Upper lobe of right lung (tissue), 1 donor: Measurements from ENCODE around the gene ARV1. TPM values are rescaled to one million over a fixed set of nuclear protein-coding genes. Genes with fewer than 3 reads are reported as not detected.
"Not testable (repeated sequence)": the region's sequence is repeated elsewhere in the genome, so short reads cannot be mapped to it uniquely, and the experiment has no call there.

ENCODE experiments used
- ATAC-seq: fragments of 200-7000 bp; cut with Tn5 transposase; one replicate; pipeline ENCODE4 v1.9.1; 2020; ENCODE audit warnings: mild to moderate bottlenecking, moderate library complexity
- DNase-seq: peaks from one replicate; pipeline ENCODE4 v3.0.0-alpha.2; 2020
- H3K27ac ChIP-seq: fragments of 200-600 bp; one replicate; pipeline ENCODE4 v1.8.0; 2022
- H3K27me3 ChIP-seq: fragments of 200-600 bp; one replicate; pipeline ENCODE4 v1.8.0; 2022; ENCODE audit warnings: mild to moderate bottlenecking
- H3K36me3 ChIP-seq: fragments of 200-600 bp; one replicate; pipeline ENCODE4 v1.8.0; 2022
- H3K4me1 ChIP-seq: fragments of 200-600 bp; one replicate; pipeline ENCODE4 v1.8.0; 2022
- H3K4me3 ChIP-seq: fragments of 200-600 bp; one replicate; pipeline ENCODE4 v1.8.0; 2022; ENCODE audit warnings: mild to moderate bottlenecking
- H3K9me3 ChIP-seq: fragments of 200-600 bp; one replicate; pipeline ENCODE4 v1.8.0; 2022
- CTCF ChIP-seq: fragments of 200-600 bp; IDR thresholded peaks from one replicate; pipeline ENCODE4 v1.8.0; 2022; ENCODE audit warnings: antibody characterized with exemption
- intact Hi-C: fragments of 100-400 bp; cut with DNase I; formaldehyde crosslinking; loops from one replicate; pipeline ENCODE4 v1.11.0; 2022
- total RNA-seq: library from RNA; stranded (reverse); fragmentation: NEBNext Ultra II Directional; extraction: Animal tissue kit (Norgen Biotek cat#: 25700); gene quantifications from one replicate; pipeline ENCODE4 v1.2.1, GENCODE V29; 2021
- donor health status: DM: no; HTN: yes; CAD: no; lungs with severe emphysema.

Gene ARV1
- total RNA-seq, 1 donor from 2014 or later: 19.9 TPM

GRCh38 chr1:231040019-231040799 is 61.3 kb downstream of the ARV1 start, which contains the start of gene FAM89A:
TSS of gene FAM89A (minus strand) at chr1:231040254. CDS start at chr1:231040211, 43 bp downstream.
- peak; percentile 83 for ATAC-seq
- peak; percentile 85 for DNase-seq
- no peak for TF ChIP-seq CTCF
- no peaks in the 10 kb centered on the region for H3K9me3 ChIP-seq
- H3K4me3 ChIP-seq: peak within 1 kb of the TSS; percentile 73
- no peaks in the 10 kb centered on the region for H3K27me3 ChIP-seq
- intact Hi-C loops: no loop called here
- H3K27ac ChIP-seq: peak within 1 kb of the TSS; percentile 82
- H3K4me1 ChIP-seq: peaks cover 27% of the 10 kb centered on the region
- no peaks in the 10 kb centered on the region for H3K36me3 ChIP-seq

DNA sequence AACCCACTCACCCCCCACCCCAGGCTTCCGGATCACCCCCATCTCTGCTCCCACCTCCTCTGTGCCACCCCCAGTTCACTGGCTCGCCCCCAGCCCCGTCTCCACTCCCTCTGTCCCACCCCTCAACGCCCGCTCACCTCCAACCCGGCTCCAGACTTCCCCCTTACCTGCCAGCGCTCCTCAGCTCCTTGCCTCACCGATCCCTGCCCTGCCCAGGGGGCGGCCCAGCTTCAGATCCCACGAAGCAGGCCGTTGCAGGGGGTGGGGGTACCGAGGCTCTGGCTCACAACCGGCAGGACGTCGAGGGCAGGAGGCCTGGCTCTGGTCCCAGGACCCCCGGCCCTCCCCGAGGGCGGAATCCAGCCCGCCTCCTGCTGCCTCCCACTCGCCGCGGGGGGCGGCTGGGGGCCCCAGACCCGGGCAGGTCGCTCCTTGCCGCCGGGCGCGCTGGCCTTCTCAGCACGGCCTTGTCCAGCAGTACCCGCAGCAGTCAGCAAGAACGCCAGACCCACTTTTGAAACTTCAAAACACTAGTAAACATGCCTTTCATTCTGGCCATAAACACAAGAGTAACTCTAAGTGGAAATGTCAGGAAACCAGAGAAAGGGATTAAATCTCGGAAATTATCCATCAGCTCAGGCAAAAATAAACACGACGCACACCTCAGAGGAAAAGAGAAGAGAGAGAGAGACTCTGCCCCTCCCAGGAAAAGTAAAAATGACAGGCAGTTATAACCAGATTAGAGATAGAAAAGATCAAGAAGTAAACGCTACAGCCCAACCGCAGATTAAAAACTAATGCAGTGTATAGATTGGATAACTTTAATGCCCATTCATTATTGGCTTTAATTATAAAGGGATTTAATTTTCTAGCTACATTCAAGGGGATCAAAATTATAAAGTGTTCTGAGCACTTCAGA is 62.2 kb downstream of the ARV1 start:
- no peak for TF ChIP-seq CTCF
- Histone ChIP-seq H3K27ac (peak overlapping the region; percentile 65), H3K36me3 (no peaks in the 10 kb centered on the region), H3K9me3 (no peaks in the 10 kb centered on the region), H3K27me3 (no peaks in the 10 kb centered on the region), H3K4me3 (peak overlapping the region; percentile 73), H3K4me1 (peaks cover 27% of the 10 kb centered on the region)
- ATAC-seq (peak; percentile 2), DNase-seq (peak; percentile 69)
- intact Hi-C loops: no loop called here

GRCh38 chr1:231041719-231042261 is 62.9 kb downstream of the ARV1 start:
- H3K4me1 ChIP-seq: peaks cover 22% of the 10 kb centered on the region
- DNase-seq (no peak), ATAC-seq (no peak)
- H3K27me3 ChIP-seq: no peaks in the 10 kb centered on the region
- no peaks in the 10 kb centered on the region for H3K36me3 ChIP-seq
- TF ChIP-seq CTCF: no peak
- no peaks in the 10 kb centered on the region for H3K9me3 ChIP-seq
- intact Hi-C loops: no loop called here
- H3K4me3 ChIP-seq: no peak overlapping the region
- no peak overlapping the region for H3K27ac ChIP-seq

DNA sequence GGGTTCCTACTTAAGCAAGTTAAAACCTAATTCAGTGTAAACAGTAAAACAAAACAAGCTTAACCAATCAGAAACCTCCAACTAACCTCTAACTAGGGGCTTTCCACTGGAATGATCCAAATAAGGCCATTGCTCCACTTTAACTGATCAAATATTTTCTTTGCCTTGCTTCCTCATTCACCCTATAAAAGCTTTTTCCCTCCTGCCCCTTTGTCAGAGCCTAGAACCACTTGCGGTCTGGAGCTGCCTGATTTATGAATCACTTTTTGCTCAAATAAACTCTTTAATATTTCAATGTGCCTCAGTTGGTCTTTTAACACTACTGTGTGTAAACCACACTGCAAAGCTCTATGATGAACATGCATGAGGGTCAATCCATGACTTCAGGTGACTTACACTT is 65.7 kb downstream of the ARV1 start:
- Histone ChIP-seq H3K9me3 (no peaks in the 10 kb centered on the region), H3K27ac (no peak overlapping the region), H3K36me3 (no peaks in the 10 kb centered on the region), H3K4me1 (peaks cover 10% of the 10 kb centered on the region), H3K27me3 (no peaks in the 10 kb centered on the region), H3K4me3 (no peak overlapping the region)
- intact Hi-C loops: no loop called here
- TF ChIP-seq CTCF: no peak
- no peak for ATAC-seq
- DNase-seq: no peak

DNA sequence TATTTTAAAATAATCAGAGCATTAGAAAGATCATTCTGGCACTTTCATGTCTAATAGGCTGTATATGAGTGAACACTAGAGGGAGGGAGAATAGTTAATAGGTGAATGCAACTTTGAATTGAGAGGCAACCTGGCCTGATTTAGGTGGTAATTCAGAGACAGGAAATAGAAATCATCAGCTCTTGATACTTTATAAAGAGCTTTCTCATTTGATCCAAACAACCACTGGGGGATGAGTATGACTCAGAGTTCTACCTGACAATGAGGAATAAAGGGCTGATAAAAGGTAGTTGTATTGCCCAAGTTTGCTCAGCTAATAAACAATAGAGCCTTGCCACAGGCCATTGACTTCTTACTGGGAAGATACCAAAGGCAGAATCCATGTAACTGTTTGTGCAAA is 66.4 kb downstream of the ARV1 start:
- Histone ChIP-seq H3K4me1 (peaks cover 17% of the 10 kb centered on the region), H3K9me3 (no peaks in the 10 kb centered on the region), H3K36me3 (no peaks in the 10 kb centered on the region), H3K27me3 (no peaks in the 10 kb centered on the region), H3K4me3 (no peak overlapping the region), H3K27ac (no peak overlapping the region)
- intact Hi-C loops: no loop called here
- DNase-seq (no peak), ATAC-seq (no peak)
- no peak for TF ChIP-seq CTCF

GRCh38 chr1:231045921-231046729 is 67.2 kb downstream of the ARV1 start:
- H3K36me3 ChIP-seq, ATAC-seq, H3K27ac ChIP-seq, H3K27me3 ChIP-seq, intact Hi-C loops, H3K9me3 ChIP-seq, DNase-seq, H3K4me3 ChIP-seq: not testable (repeated sequence)
- peaks cover 14% of the 10 kb centered on the region for H3K4me1 ChIP-seq
